D721Med (cell line): ENCODE results near the gene RPGR.
A peak's percentile ranks its signal among the peaks of the same experiment; 100 is the strongest.

Experiments used
- DNase-seq: peaks from one replicate; pipeline ENCODE4 v3.0.0; 2011; ENCODE audit warnings: low spot score; ENCODE audit not compliant: insufficient read length
- FAIRE-seq: peaks from 2 replicates; lab custom pipeline; 2011; peaks lifted over from hg19 to GRCh38; lab: Jason Lieb, UNC
- CTCF ChIP-seq: IDR thresholded peaks from 2 replicates; pipeline ENCODE4 v1.5.1; 2012; ENCODE audit warnings: mild to moderate bottlenecking, control low read depth; ENCODE audit not compliant: insufficient read depth; ENCODE audit errors: missing control alignments

Gene RPGR

GRCh38 chrX:38271154-38271716 is 56.1 kb downstream of the RPGR start:
- FAIRE-seq (no peak), DNase-seq (no peak)
- TF ChIP-seq CTCF = no peak

GRCh38 chrX:38268011-38268410 is 59.3 kb downstream of the RPGR start:
- FAIRE-seq = no peak
- DNase-seq = no peak
- TF ChIP-seq CTCF = no peak

GRCh38 chrX:38262715-38263620 is 64.3 kb downstream of the RPGR start:
- TF ChIP-seq CTCF = no peak
- DNase-seq (no peak), FAIRE-seq (no peak)

GRCh38 chrX:38260231-38260630 is 67.1 kb downstream of the RPGR start:
- peak; percentile 42 for TF ChIP-seq CTCF
- FAIRE-seq (no peak), DNase-seq (no peak)

- no peak for TF ChIP-seq CTCF
- DNase-seq (no peak), FAIRE-seq (no peak)
Measured at GRCh38 chrX:38256019-38256418, 71.3 kb downstream of the RPGR start.

- TF ChIP-seq CTCF = no peak
- FAIRE-seq (no peak), DNase-seq (no peak)
Measured at GRCh38 chrX:38249965-38250364, 77.3 kb downstream of the RPGR start.

- no peak for FAIRE-seq
Measured at GRCh38 chrX:38247051-38247450, 80.3 kb downstream of the RPGR start.

More at GRCh38 chrX:38247051-38247450, 80.3 kb downstream of the RPGR start:
- no peak for TF ChIP-seq CTCF
- no peak for DNase-seq
